Measurements from ENCODE around the gene DUSP10.

The DUSP10 gene

GRCh38 chr1:221664253-221664652 lies 77.6 kb downstream of the DUSP10 start:
- in situ Hi-C loops (cut with HindIII; ENCODE audit: low sequenced_read_pairs), result no loop called here

- in situ Hi-C loops (cut with HindIII; ENCODE audit: low sequenced_read_pairs), result no loop called here
Measured at GRCh38 chr1:221663321-221663720, 78.6 kb downstream of the DUSP10 start.

- in situ Hi-C loops (cut with HindIII; ENCODE audit: low sequenced_read_pairs), result no loop called here
Measured at GRCh38 chr1:221655766-221656305, 86.1 kb downstream of the DUSP10 start.
